HPDE6-E6E7 (cell line): Measurements from ENCODE around the gene ADPRHL1.

ENCODE experiments used
- DNase-seq: peaks from one replicate; pipeline ENCODE4 v3.0.0; 2011; ENCODE audit warnings: missing footprints; ENCODE audit errors: extremely low spot score

Gene ADPRHL1

DNA sequence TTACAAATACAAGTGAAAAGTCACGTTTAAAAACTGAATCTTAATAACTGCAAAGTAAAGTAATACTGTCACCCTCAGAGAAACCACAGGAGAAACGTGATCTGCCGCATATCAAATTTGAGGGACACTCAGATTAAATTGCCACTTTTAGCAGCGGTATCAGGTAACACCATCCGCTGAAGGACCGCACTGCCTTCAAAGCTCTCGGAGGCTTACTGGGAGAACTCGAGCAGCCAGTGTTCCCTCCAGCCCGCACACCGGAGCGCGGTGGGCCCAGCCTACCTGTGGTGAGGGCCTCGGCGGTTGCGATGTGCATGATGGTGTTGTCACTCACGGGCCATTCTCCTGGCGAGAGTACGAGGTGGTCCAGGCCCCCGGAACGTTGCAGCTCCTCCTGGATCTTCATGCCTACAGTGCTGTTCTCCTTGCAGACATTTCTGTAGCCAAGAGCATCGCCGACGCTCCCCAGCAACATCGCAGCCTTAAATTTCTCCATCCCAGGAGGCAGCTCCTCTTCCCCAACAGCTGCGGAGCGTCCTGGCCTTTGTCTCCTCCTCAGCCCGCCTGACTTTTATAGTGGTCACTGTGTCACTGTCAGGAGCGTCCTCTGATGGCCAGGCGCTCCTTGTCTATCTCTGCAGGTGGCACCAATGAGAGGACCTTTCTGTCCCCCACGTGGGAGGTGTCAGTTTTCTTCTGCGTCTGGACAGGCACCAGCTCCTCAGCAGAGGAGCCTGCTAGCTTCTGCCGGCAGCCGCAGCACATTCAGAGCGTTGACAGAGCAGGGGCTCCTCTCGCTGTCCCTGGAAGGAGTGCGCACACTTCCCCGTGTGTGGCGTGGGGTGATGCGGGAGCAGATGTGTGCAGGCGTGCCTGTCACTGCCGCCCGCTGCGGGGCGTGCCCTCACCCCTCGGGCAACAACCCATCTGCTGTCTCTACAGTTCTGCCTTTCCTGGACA is at the start of gene ADPRHL1:
Gene ADPRHL1, minus strand, starts transcription at position 547 of the 960 bp plus-strand sequence. Its CDS starts 51 bp downstream, at position 496.
- no peak for DNase-seq

DNA sequence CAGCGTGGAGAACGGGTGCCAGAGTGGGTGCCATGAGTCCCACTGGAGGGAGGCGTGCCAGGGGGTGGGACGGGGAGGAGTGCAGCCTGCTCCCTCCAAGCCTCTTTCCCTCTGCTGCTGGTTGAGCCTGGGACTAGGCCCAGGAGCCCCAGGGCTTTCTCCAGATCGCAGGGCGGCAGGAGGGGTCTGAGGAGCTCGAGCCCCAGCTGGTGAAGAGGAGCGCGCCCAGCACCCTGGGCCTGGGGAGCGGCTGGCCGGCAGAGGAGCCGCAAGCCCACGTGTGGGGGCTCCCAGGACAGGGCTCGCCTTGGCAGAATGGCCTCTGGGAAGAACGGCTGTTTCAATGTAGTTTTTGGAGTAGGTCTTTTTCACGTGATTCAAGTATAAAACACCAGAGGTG is 49.4 kb upstream of the ADPRHL1 start:
- no peak for DNase-seq

DNA sequence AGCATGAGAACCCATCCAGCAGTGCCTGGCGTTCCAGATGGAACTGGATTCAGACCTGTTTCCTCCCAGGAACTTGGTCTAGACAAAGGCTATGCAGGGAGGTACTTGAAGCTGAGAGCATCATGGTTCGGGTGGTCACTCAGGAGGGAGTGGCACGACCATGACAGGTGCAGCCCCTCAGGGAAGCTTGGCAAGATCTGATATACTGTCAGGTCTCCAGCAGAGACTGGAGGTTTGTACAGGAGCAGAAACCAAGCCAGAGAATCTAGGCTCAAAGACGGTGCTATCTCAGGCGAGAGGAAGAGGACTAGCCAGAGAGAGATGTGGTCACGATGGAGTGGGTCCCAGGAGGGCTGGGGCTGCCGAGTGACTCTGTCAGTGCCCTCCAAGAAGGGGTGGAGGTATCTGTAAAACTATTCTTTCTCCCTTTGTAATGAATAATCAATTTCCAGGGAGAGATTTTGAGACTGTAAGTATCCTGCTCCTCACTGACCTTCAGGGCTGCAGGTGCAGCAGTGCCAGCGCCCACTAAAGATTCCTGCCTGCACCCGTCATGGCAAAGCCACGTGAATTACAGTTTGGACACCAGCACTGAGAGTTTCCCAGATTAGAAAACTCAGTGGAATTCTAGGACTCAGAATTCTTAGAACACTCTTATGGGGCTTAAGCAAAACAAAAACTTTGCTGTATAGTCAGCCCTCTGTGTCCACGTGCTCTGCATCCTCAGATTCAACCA is 47.4 kb upstream of the ADPRHL1 start:
- no peak for DNase-seq

DNA sequence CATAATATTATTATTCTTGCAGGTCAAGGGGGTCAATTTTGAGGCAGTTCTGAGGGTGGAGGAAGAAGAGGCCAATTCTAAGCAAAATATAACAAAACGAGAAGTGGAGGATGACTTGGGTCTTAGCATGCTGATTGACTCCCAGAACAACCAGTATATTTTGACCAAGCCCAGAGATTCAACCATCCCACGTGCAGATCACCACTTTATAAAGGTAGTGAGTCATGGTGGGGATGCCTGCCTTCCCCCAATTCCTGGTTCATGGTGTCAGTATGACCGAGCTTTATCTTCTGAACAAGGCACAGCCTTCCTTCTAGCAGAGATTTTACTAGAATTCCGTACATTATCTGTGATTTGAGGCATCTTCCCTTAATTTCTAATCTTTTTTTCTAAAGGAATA is 46.6 kb upstream of the ADPRHL1 start:
- no peak for DNase-seq

DNA sequence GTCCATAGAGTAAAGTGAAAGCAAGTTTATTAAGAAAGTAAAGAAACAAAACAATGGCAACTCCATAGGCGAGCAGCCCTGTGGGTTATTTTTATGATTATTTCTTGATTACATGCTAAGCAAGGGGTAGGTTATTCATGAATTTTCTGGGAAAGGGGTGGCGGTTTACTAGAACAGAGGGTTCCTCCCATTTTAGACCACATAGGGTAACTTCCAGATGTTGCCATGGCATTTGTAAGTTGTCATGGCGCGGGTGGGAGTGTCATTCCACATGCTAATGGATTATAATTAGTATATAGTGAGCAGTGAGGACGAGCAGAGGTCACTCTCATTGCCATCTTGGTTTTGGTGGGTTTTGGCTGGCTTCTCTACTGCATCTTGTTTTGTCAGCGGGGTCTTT is 45.6 kb upstream of the ADPRHL1 start:
- no peak for DNase-seq

DNA sequence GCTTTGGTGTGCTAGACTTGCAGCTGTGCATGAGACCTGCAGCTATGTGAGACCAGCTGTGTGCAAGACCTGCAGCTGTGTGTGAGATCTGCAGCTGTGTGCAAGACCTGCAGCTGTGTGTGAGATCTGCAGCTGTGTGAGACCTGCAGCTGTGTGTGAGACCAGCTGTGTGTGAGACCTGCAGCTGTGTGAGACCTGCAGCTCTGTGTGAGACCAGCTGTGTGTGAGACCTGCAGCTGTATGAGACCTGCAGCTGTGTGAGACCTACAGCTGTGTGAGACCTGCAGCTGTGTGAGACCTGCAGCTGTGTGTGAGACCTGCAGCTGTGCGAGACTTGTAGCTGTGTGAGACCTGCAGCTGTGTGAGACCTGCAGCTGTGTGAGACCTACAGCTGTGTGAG is 43.9 kb upstream of the ADPRHL1 start:
- no peak for DNase-seq

DNA sequence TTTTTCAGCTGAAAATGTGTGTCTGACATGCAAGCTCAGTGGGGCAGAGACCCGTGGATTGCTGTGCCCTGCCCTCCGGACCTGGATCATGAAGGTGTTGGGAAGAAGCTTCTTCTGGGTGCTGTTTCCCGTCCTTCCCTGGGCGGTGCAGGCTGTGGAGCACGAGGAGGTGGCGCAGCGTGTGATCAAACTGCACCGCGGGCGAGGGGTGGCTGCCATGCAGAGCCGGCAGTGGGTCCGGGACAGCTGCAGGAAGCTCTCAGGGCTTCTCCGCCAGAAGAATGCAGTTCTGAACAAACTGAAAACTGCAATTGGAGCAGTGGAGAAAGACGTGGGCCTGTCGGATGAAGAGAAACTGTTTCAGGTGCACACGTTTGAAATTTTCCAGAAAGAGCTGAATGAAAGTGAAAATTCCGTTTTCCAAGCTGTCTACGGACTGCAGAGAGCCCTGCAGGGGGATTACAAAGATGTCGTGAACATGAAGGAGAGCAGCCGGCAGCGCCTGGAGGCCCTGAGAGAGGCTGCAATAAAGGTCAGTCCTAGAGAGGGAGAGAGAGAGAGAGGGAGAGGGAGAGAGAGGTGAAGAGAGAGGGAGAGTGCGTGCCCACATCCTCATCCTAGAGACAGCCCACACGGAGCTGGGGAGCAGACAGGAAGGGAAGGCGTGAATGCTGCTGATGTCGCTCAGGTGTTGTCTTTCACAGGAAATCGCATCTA is 42.4 kb upstream of the ADPRHL1 start:
- no peak for DNase-seq

DNA sequence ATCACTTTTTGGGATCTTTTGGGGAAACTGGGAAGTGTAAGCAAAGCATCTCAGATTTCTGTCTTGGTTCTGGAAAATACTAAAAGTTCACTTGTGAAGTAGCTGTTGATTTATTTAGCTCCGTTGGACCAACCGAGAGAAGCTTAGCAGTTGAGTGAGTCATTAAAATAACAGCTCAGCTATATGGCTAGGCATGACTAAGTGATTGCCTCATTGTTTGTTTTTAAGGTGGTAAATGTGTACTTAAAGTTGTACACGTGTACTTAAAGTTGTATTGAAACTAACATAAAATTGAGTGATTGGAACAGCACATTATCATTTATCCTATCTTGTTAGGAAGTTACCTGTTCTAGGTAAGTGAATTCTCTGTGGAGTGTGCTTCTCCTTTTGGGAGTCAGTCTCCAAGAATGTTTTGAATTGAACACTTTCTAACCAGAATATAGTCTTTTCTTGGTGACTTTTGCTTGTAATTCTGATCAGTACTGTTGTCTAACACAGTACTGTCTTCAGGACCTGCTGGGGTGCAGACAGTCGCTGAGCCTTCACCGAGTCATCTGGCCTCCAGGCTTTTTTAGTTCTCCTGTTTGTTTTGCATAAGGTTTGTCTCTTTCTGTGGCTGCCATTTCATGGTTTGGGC is 40.1 kb upstream of the ADPRHL1 start:
- DNase-seq: peak; percentile 78

DNA sequence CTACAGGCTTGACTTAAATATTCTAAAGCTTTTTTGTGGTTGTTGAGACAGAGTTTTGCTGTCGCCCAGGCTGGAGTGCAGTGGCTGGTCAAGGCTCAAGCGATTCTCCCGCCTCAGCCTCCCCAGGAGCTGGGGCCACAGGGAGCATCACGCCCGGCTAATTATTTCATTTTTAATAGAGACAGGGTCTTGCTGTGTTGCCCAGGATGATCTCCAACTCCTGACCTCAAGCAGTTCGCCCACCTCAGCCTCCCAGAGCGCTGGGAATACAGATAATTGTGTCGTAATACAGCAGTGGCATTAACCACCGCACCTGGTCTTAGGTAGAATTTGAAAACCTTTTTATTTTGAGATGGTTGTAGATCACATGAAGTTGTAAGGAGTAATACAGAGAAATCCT is 38.7 kb upstream of the ADPRHL1 start:
- DNase-seq: no peak

DNA sequence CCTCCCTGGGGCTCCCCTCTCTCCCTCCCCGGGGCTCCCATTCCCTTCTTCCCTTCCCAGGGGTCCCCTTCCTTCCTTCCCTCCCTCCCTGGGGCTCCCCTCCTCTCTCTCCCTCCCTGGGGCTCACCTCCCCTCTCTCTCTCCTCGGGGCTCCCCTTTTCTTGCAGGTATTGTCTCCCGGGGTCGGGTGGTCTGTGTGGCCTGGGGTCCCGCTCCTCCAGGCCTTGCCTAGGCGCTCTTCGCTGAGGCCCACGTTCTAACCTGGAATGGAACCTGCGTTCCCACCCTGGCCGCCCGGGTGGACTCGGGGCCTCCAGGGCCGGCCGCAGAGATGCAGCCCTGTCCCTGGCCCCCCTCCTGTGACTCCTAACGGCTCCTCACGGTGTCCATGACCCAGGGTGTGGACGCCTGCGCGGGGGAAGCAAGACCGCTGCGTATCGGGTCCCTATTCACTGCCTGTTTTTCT is 38.2 kb upstream of the ADPRHL1 start:
- peak; percentile 27 for DNase-seq

DNA sequence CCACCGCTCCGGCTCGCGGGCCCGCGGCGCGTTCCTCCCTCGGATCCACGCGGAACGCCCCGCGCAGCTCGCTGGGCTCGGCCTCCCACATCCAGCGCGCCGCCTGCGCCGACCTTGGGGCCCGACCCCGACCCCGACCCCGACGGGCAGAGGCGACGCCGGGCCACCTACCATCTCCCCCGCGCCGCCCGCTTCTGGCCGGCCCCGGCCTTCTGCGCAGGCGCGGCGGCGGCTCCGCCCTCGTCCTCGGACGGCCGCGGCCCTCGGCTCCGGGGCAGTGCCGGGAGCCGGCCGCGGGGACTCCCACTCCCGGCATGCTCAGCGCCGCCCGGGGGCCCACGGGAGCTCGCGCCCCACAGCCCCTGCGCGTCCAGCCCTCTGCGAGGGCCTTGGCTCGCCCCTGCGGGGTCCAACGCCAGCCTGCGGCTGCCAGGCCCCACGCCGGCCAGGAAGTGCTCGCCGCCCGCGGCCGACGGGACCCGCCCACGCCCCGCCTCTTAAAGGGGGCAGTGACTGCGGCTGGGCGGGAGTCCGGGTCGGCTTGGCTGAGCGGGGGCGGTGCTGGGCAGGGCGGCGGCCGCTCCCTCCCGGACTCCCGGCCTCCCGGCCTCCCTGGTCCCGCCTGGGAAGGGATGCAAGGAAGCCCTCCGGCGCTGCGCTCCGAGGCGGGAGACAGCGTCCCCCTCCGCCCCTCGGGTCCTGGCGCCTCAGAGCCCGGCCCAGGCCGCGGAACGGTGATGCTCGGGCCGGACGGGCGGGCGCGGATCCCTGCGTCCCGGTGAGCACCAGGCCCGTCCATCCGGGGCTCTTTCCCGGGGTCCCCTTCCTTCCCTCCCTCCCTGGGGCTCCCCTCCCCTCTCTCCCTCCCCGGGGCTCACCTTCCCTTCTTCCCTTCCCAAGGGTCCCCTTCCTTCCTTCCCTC is 37.5 kb upstream of the ADPRHL1 start, which contains the start of gene DCUN1D2:
Gene DCUN1D2, minus strand, starts transcription at position 216 of the 922 bp plus-strand sequence. Its CDS starts 42 bp downstream, at position 174.
- DNase-seq: peak; percentile 91

DNA sequence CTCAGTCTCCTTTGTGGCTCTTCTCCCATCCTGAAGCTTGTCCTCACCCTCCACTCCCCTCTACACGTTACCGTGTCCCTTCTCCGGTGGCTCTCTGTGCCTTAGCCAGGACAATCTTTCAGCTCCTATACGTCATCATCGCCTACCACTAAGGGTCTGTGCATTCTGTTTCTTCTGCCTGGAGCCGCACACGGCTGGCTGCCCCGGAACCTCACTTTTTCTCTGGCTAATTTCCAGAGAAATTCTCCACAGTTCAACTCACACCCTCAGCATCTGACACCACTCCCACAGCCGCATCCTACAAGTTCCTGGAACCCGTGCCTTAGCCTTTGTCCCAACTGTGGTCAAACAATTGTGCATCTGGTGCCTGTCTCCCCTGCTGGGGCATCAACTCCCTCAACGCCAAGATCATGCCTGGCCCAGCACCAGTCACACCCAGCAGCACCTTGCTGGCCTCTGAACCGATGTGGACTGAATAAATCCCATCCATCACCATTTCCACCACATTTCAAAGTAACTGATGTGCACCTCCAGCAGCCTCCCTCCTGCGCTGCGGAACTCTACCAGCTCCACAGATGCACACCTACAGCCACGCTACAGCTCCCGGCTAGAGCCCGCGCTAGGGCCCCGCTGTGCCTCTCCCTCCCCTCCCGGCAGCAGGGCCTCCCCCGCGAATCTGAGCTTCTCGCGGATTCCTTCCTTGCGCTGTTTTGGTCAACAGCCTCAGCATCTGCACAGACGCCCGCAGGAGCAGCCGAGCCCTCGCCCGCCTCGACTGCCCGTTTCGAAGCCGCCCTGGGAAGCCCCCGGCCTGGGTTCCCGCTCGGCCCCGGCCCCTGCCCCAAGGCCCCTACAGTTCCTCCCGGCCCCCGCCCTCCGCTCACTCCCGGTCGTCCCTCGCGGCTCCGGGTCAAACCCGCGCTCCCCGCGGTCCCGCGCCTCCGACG is 36.5 kb upstream of the ADPRHL1 start:
- peak; percentile 25 for DNase-seq

DNA sequence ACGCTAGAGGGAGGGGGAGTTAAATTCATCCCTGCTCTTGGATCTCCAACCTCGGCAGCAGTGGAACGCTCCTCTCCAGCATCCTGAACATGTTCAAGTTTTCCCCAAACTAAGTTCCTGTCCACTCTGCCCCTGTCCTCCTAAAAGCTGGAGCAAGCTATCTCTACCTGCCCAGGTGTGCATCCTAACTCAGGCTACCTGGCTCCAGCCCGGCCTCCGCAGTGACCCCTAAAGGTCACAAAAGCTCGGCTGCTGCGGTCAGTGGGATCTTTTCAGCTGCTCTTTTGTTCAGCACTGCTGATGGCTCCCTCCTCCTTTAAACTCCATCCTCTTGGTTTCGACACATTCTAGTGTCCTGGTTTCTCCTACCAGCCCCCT is 35.9 kb upstream of the ADPRHL1 start:
- peak; percentile 9 for DNase-seq

DNA sequence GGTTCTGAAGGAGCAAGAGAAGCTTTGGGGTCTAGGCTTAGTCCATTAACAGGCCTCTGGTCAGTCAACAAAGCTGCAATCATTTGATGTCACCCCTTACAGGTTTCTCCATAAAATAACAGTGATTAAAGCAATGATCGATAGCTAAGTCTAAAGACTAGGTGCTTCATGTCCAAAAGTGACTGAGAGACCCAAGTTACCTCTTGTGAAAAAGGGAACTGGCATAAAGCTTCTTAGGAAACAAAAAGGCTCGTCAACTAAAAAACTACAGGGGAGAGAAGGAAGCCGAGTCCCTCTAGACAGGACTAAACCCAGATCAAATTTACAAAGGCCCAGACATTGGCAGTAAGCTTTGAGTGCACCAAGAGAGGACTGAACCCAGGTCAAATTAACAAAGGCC is 35.0 kb upstream of the ADPRHL1 start:
- no peak for DNase-seq

DNA sequence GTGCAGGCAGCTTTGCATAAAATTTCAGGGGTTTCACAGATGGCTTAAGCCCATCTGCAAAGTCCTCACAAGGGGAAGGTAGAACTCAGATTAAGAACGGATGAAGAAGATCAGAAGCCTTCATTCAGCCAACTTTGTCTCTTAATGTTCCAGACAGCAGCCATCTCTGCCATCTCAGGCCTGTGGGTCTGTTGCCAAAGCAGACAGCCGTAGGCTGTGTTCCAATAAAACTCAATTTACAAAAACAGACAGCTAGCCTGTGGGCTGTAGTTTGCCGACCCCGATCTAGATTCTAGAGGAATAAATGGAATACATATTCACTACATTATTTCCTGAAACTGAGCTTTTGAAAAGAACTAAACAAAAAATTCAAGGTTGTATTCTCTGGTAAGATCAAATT is 33.4 kb upstream of the ADPRHL1 start:
- no peak for DNase-seq

DNA sequence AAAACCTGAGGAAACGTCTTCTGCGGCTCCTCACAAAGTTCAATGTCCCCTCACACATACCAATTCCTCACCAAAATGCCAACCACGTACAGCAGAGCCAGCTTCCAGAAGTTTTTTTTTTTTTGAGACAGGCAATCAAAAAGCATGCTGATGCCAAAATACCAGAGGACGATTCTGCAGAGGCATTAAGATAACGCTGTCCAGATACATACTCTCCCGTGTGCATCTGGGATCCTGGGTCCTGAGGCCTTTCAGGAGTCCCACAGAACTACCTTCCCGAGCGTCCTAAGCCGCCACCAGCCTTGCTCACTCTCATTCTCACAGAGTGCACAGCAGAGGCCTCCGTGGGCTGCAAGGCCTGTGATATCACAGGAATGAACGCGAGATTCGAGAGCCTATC is 32.3 kb upstream of the ADPRHL1 start:
- no peak for DNase-seq

DNA sequence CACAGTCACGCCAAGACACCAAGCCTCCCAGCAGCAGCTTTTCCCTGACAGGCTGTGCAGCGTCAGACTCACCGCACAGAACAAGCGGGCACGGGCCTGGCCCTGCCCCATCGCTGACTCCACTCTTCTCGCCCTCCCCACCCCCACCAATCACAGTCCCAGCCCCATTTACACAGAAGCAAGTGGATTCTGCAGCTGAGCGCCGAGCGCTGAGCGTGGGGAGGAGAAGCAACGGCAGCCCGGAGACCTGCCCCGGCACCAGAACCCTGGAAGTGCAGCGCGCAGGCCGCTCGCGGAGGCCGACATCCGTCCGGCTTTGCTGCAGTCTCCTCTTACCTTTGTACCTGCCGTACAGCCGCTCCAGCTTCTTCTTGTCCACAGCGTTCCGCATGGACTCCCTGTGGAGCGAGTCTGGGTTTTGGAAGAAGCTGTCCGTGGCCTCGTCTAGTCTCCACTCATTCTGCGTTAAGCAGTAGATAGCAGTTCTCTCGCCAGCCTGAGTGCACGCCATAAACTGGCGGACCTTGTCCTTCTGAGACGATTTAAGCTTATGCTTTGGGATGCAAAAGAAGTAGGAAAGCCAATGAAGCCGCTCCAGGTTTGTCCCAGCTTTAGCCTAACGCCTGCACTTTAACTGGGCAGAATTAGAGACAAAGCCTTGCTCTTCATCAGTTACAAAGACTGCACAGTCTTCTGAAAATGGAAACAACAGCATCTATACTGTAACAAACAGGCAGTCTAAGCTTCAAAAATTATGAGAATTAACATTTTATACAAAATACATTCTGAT is 30.4 kb upstream of the ADPRHL1 start:
- DNase-seq: no peak

DNA sequence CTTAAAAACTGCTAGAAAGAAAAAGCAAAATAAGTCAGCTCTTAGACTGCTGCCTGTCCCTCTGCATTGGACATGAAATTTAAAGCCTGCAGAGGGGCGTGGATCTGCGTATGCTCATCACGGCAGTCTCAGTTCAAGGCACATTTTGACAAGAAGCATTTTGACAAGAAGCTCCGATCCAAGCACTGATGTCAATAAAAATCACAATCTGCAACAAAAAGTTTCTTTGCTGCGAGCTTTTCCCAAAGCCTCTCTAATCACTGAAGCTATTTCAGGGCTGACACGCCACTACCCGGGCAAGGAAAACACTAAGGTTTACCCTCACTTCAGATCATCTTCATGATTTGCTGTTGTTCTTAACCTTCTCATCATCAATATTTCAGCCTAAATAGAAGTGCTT is 29.8 kb upstream of the ADPRHL1 start:
- DNase-seq: no peak
